ENCODE measurements around the gene RALGAPB.

- TF ChIP-seq, protein P1, sequence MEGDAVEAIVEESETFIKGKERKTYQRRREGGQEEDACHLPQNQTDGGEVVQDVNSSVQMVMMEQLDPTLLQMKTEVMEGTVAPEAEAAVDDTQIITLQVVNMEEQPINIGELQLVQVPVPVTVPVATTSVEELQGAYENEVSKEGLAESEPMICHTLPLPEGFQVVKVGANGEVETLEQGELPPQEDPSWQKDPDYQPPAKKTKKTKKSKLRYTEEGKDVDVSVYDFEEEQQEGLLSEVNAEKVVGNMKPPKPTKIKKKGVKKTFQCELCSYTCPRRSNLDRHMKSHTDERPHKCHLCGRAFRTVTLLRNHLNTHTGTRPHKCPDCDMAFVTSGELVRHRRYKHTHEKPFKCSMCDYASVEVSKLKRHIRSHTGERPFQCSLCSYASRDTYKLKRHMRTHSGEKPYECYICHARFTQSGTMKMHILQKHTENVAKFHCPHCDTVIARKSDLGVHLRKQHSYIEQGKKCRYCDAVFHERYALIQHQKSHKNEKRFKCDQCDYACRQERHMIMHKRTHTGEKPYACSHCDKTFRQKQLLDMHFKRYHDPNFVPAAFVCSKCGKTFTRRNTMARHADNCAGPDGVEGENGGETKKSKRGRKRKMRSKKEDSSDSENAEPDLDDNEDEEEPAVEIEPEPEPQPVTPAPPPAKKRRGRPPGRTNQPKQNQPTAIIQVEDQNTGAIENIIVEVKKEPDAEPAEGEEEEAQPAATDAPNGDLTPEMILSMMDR (IDR thresholded peaks at IDR 0.05; ENCODE audit: insufficient read depth, low read length, poor library complexity, severe bottlenecking) = no peak
- no peak for TF ChIP-seq EZH2phosphoT487 (conservative IDR thresholded peaks at IDR 0.05; ENCODE audit: low read length)
These were observed 82.8 kb downstream of the RALGAPB start for GRCh38 chr20:38555395-38555794.
